KMS-11 (cell line): ENCODE results near the gene RBM28.

Experiments
- H2AFZ ChIP-seq: fragments of 200-600 bp; sonication (generic); 2 replicates; pipeline ENCODE4 v1.6.1; 2016; ENCODE audit warnings: antibody characterized with exemption, mixed run types, low read depth
- H3K27ac ChIP-seq: fragments of 200-600 bp; sonication (generic); 2 replicates; pipeline ENCODE4 v1.6.1; 2016; ENCODE audit warnings: mild to moderate bottlenecking, mixed run types
- H3K27me3 ChIP-seq: fragments of 200-600 bp; sonication (generic); 2 replicates; pipeline ENCODE4 v1.6.1; 2017; ENCODE audit warnings: mild to moderate bottlenecking, low read depth, mixed run types, moderate library complexity; ENCODE audit not compliant: insufficient read depth
- H3K36me3 ChIP-seq: fragments of 200-600 bp; sonication (generic); 2 replicates; pipeline ENCODE4 v1.6.1; 2017; ENCODE audit warnings: mild to moderate bottlenecking, mixed run types; ENCODE audit not compliant: insufficient read depth
- H3K4me1 ChIP-seq: fragments of 200-600 bp; sonication (generic); 2 replicates; pipeline ENCODE4 v1.6.1; 2016; ENCODE audit warnings: mild to moderate bottlenecking, low read depth, mixed run types; ENCODE audit not compliant: poor library complexity, severe bottlenecking
- H3K4me2 ChIP-seq: fragments of 200-600 bp; sonication (generic); 2 replicates; pipeline ENCODE4 v1.7.0; 2016; ENCODE audit warnings: mild to moderate bottlenecking, mixed run types
- H3K4me3 ChIP-seq: fragments of 200-600 bp; sonication (generic); IDR thresholded peaks from 2 replicates; pipeline ENCODE4 v1.6.1; 2017; ENCODE audit warnings: low read depth, low read length, mixed read lengths; ENCODE audit not compliant: insufficient read depth
- H3K79me2 ChIP-seq: fragments of 200-600 bp; sonication (generic); 2 replicates; pipeline ENCODE4 v1.6.1; 2016; ENCODE audit warnings: low read depth, mixed run types; ENCODE audit not compliant: insufficient read depth
- H3K9ac ChIP-seq: fragments of 200-600 bp; sonication (generic); 2 replicates; pipeline ENCODE4 v1.6.1; 2016; ENCODE audit warnings: mild to moderate bottlenecking, mixed run types
- H4K20me1 ChIP-seq: fragments of 200-600 bp; sonication (generic); 2 replicates; pipeline ENCODE4 v1.6.1; 2016; ENCODE audit warnings: mild to moderate bottlenecking, mixed run types; ENCODE audit not compliant: insufficient read depth
- CTCF ChIP-seq: fragments of 200-600 bp; sonication (generic); conservative IDR thresholded peaks from 2 replicates; pipeline ENCODE4 v1.6.1; 2017; ENCODE audit warnings: low read depth, mild to moderate bottlenecking, antibody characterized with exemption, low read length, moderate library complexity, mixed read lengths

The RBM28 gene

GRCh38 chr7:128366300-128366699 lies 22.6 kb upstream of the RBM28 start:
- peaks cover 41% of the 10 kb centered on the region for H3K27me3 ChIP-seq
- no peaks in the 10 kb centered on the region for H3K79me2 ChIP-seq
- H4K20me1 ChIP-seq = no peaks in the 10 kb centered on the region
- no peak overlapping the region for H3K9ac ChIP-seq
- no peaks in the 10 kb centered on the region for H3K36me3 ChIP-seq
- H3K4me3 ChIP-seq = no peak overlapping the region
- H3K27ac ChIP-seq = no peak overlapping the region
- no peak overlapping the region for H3K4me2 ChIP-seq
- TF ChIP-seq CTCF = no peak
- H3K4me1 ChIP-seq = no peaks in the 10 kb centered on the region
- H2AFZ ChIP-seq = no peak overlapping the region

GRCh38 chr7:128365432-128365831 lies 21.7 kb upstream of the RBM28 start:
- Histone ChIP-seq H3K4me2 (no peak overlapping the region), H3K27ac (no peak overlapping the region), H3K4me1 (no peaks in the 10 kb centered on the region), H3K79me2 (no peaks in the 10 kb centered on the region), H3K9ac (no peak overlapping the region), H4K20me1 (no peaks in the 10 kb centered on the region), H3K36me3 (no peaks in the 10 kb centered on the region), H2AFZ (no peak overlapping the region), H3K4me3 (no peak overlapping the region), H3K27me3 (peaks cover 49% of the 10 kb centered on the region)
- TF ChIP-seq CTCF = no peak

DNA sequence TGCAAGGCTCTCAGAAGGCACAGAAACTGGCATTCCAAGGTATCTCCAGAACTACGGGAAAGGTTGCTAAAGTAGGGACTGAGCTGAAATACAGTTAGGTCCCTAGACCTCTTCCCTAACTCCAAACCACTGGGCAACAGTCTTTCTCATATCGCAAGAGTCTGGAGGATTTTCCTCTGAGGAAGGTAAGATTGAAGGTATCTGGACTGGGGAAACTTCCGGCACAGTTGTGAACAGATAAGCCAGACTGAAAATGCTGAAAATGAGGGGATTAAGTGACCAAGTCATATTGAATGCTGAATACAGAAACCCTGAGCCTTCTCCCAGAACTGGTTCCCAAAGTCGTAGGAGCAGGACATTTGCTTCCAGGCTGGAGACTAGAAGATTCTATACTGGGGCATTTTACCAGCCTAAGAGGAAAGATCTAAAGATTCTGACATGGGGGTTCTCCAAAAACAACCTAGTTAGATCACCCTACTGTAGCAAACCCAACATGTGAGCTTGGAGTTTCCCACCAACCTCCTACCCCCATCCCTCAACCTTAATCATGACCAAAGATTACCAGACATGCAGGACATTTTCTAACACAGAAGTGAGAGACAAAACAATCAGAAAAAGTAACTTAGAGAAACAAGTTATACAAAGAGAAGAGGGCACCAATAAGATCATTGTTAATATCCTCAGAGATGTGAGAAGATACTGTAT lies 20.6 kb upstream of the RBM28 start:
- H3K4me1 ChIP-seq = no peaks in the 10 kb centered on the region
- H3K9ac ChIP-seq = no peak overlapping the region
- H3K27me3 ChIP-seq = peaks cover 60% of the 10 kb centered on the region
- H3K79me2 ChIP-seq = no peaks in the 10 kb centered on the region
- H3K27ac ChIP-seq = no peak overlapping the region
- H4K20me1 ChIP-seq = no peaks in the 10 kb centered on the region
- no peaks in the 10 kb centered on the region for H3K36me3 ChIP-seq
- H3K4me3 ChIP-seq = no peak overlapping the region
- H3K4me2 ChIP-seq = no peak overlapping the region
- TF ChIP-seq CTCF = no peak
- H2AFZ ChIP-seq = no peak overlapping the region

DNA sequence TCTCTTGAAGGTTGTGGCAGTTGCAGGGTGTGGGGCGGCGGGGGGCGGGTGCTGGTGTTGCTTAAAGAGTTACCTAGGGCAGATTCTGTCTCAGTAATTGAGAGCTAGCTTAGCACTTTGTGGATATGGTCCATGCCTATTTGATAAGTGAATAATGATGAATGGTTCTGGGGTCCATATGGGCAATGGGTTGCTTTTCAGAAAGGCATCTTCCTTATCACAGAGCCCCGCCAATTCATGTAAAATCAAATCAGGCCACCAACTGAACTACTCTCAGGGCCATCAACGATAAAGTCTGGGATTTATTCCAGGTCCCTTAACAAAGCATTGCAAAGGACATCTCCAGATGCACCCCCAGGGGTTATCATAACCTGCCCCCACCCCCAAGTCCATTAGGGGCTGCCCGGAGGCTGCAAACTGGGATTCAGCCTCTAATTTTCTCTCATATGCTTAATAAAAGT lies 19.6 kb upstream of the RBM28 start:
- Histone ChIP-seq H3K9ac (no peak overlapping the region), H3K79me2 (no peaks in the 10 kb centered on the region), H3K27ac (no peak overlapping the region), H3K27me3 (peaks cover 67% of the 10 kb centered on the region), H3K4me2 (no peak overlapping the region), H3K36me3 (no peaks in the 10 kb centered on the region), H2AFZ (no peak overlapping the region), H3K4me1 (no peaks in the 10 kb centered on the region), H4K20me1 (no peaks in the 10 kb centered on the region), H3K4me3 (no peak overlapping the region)
- no peak for TF ChIP-seq CTCF
